Stimulated activated CD4-positive, alpha-beta T cell treated with anti-CD3 and anti-CD28 coated beads, Interleukin-12 subunit alpha, Interleukin-12 subunit beta, amount 100 ng/mL, for 4 hours (primary cell): ENCODE measurements around the gene HDAC4.

Experiments used
- DNase-seq: peaks from one replicate; pipeline ENCODE4 v3.0.0-alpha.2; 2020

The HDAC4 gene

DNA sequence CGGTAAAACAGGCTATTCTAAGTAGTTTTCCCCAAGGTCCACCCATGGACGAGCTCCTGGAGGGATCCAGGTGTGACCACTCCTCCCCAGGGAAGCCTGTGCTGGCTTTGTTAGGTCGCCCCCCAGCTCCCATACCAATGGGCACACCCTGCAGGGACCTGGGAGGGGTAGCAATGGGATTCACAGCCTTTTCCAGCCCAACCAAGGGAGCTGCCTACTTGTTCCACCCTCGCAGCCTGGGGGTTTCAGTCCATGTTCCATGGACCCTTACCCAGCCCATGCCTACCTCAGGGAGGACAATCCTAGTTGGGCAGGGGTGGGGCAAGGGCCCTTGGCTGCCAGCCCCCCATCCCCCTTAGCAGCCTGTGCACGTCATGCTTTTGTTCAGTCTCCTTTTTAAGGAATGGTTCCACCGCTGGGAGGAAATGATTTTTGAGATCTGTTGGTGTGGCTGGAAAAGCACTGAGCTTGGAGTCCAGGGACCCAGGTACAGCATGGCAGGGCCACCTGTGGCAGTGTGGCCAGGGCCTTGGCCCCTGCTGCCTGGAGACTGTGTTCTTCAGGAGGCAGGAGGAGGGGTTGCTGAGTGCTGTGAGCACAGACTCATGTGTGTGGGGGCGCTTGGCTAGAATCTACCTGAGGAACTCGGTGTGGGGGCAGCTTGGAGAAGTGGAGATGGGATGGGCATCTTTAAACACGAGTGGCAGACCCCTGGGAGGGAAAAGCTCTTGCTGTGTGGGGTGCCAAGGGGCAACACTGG, 386.2 kb downstream of the HDAC4 start:
- no peak for DNase-seq

DNA sequence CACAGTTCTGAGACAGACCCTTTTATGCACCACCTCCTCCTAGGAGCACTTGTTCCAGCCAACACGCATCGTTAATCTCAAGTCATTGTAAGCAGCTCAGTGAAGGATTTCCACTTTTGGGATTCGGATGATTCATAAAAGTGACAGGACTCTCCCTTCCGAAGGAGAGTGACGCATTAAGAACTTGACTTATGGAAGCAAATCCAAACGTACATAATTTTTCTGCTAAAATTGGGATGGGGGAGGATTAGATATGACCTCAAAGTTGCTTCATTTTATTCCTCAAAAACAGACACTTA, 387.2 kb downstream of the HDAC4 start:
- no peak for DNase-seq

DNA sequence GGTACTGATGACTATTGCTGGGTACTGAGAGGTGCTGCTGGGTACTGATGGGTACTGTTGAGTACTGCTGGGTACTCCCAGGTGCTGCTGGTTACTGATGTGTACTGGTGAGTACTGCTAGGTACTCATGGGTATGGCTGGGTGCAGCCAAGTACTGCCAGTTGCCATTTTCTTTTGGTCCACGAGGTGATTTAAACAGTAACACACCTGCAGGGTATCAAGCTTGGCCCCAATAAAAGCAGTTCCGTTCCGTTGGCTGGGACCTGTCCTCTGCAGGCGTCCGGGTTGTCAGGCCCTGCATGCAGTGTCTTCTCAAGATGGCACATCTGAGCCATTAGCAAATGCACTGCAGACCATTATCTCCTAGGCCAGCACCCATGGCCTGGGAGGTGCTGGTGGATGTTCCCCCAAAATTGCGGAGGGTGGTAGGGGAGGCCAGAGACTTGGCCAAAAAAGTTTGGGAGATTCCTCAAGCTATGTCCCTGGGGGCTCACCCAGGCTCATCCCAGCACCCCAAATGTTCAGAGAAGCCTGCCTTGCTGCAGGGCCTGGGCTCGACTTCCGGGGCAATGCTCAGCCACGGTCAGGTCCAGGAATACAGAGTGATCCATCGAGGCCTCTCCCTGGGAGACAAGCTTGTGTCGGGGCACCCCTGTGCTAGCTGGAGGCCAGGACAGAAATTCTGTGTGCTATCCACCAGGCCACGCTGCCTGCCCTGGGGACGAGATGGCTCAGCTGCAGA, 387.7 kb downstream of the HDAC4 start:
- no peak for DNase-seq

DNA sequence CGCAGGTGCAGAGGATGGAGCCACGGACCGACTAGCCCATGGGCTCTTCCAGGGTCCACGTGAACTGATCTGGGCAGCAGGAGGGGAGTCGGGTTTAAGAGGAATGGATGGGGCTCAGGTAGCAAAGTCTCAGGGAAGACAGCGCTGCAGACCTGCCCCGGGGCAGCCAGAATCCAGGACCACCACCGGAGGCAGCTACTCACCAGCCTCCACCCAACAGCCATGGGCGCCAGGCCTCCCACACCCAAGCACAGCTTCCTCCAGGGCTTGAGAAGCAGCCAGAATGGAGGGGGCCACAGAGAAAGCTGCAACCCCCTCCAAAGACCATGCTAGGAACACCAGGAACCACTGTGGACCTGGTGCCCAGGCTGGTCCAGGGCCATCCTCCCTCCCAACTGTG, 388.6 kb downstream of the HDAC4 start:
- DNase-seq: no peak

GRCh38 chr2:239009589-239009961, 391.2 kb downstream of the HDAC4 start:
- no peak for DNase-seq

GRCh38 chr2:239008677-239009588, 391.9 kb downstream of the HDAC4 start:
- no peak for DNase-seq

GRCh38 chr2:239008004-239008403, 392.8 kb downstream of the HDAC4 start:
- no peak for DNase-seq

DNA sequence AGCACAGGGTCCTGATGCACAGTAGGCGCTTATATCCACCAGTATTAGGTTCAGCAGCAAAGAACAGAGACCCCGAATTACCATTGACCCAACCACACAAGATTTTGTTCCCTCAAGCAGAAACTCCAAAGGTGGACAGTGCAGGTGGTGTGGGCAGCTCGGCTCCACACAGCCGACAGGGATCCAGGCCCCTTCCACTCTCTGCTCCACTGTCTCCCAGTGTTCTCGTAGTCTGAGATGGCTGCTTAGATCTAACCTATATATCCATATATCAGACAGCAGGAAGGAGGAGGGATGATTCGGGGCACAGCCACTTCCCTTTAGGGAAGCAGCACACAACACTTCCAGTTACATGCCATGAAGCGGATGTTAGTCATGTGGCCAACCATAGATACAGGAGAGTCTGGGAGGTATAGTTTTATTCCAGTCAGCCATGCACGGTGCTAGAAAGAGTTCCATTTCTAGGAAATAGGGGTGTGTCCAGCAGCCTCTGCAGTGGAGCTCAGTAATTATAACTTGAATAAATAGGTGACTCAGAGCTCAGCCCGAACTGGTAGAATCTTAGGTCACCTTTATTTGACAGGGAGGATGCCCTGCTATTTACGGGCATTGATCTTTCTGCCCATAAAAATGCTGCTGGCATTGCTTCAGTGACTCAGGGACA, 394.1 kb downstream of the HDAC4 start:
- DNase-seq: no peak

- no peak for DNase-seq
These were observed 395.2 kb downstream of the HDAC4 start for GRCh38 chr2:239005586-239005985.

- no peak for DNase-seq
These were observed 396.4 kb downstream of the HDAC4 start for GRCh38 chr2:239004274-239005015.

- no peak for DNase-seq
These were observed 397.1 kb downstream of the HDAC4 start for GRCh38 chr2:239003624-239004273.

DNA sequence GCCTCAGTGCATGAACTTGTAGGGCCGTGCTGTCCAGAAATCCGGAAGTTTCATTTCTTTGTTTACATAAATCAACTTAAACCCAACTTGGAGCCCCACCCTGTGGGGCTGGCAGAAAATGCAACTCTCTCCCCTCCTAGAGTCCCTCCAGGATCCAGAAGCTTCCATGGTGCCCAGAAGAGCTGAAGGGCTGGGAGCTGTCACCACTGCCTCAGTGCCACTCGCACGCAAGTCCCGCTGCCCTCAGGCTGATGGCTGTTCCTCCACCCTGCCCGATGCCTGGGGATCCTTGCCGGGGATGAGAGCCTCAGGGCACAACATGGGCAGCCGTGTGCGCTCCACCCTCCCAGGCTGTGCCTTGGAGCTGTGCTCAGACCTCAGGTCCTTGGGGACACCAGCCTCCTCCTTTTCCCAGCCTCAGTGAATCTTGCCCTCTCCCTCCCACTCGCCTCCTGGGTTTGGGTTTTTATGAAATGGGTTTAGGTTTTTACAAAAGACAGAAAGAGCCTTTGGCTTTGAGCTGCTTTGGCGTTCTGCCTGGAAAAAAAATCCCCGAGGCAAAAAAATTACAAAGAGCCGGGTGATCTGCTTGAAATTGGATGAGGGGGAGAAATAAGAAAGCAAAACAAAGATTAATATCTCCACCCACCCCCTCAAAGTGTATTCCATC, 397.7 kb downstream of the HDAC4 start:
- no peak for DNase-seq

DNA sequence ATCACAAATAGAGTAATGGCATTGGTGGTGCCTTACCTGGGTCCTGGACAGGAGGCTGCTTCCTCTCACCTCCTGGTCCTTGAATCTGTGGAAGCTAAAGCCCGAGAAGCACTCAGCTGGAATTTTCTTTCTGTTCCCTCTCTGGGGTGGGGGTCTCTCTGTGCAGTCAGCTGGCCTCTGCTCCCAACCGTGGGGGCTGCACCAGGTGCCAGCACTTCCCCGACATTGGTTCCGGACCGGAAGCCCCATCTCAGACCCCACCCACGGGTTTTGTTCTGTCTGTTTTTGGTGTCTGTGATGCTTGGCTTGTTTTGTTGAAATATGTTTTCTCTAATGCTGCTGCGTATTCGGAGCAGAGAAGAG, 398.2 kb downstream of the HDAC4 start:
- DNase-seq: no peak

GRCh38 chr2:239001794-239002193, 399.0 kb downstream of the HDAC4 start:
- DNase-seq: no peak

DNA sequence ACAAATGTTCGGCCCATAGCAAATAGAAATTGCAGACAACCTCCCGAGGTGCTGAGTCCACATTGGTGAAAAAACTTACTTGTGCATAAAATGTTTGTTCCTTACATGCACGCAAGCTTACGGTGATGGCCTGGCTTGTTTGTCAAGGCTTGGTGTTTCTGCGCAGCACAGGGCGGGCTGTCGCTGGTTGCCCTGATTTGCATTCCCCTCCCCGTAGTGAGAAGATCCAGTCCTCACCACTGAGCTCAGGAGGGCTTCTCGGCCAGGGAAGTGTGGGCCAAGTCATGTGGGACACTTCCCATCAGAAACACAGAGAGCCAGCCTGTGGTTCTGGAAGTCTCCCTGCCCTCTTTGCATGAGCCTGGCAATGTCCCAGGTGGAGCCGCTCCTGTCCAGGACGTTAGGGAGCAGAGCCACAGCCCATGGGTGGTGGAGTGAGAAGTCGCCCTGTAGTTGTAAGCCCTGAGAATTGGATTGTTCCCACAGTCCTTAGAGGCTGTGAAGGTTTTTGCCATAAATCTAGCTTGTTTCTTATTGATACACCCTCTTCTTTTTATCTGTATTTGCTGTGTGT, 400.2 kb downstream of the HDAC4 start:
- DNase-seq: no peak

GRCh38 chr2:239000089-239000488, 400.7 kb downstream of the HDAC4 start:
- no peak for DNase-seq

DNA sequence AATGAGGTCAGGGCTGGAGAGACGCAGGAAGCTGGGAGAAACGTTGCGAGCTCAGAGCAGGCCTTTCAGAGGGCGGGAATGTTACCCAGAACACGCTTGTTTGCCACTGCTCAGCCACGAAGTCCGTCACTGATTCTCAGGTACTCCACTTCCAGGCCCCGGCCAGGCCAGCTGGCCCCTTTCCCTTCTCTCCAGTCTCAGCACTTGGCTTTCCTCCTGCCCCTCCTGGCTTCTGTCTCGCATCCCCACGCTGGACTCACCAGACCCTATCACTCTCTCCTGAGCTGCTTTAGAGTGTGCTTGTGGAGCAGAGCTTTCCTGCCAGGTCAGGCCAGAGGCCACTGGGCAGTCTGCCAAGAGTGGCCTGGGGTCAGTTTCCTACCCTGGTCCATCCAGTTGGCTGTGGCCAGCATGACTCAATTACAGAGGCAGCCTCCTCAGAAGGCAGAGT, 401.5 kb downstream of the HDAC4 start:
- no peak for DNase-seq

DNA sequence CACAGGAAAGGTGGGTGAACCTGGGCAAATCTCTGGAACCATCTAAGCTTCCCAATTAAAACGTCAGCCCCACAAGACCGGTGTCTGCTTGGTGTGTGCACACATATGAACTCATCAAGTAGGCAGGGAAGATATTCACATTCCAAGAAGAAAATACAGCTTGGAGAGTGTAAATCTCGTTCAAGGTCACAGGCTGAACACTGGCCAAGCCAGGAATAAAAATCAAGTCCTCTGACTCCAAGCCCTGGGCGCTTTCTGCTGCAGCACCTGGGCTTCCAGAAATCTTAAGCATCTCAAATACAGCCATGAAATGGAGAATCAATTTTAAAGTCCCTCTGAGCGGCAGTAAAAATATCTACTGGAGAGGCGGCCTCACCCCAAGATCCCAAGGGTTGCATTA, 402.0 kb downstream of the HDAC4 start:
- no peak for DNase-seq
